ENCODE measurements around the gene SESN3. TPM values are rescaled to one million over a fixed set of nuclear protein-coding genes. Genes with fewer than 3 reads are reported as not detected.
"Not testable (repeated sequence)": the region's sequence is repeated elsewhere in the genome, so short reads cannot be mapped to it uniquely, and the experiment has no call there.

The SESN3 gene
- polyA plus RNA-seq, 1 donor = 78.5 TPM

DNA sequence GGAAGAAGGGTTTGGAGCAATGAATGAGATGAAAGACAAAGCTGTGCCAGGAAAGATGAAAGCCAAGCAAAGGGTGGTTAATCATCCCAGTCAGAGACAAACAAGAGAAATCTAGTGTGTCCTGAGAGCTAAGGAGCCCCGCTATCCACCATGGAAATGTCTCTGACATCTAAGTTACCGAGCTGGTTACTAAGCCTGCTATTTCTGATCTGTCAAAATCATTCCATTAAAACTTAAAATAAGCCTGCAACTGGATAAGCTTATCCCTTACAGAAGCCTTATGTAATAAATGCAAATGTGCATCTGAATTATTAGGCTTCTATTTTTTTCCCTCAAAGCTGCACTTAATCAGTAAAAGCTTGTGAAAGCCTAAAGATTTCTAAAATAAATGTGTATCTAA is 22.1 kb upstream of the SESN3 start:
- no peak for DNase-seq

GRCh38 chr11:95252586-95252985 is 21.6 kb upstream of the SESN3 start:
- no peak for DNase-seq

GRCh38 chr11:95251896-95252295 is 20.9 kb upstream of the SESN3 start:
- DNase-seq = not testable (repeated sequence)

DNA sequence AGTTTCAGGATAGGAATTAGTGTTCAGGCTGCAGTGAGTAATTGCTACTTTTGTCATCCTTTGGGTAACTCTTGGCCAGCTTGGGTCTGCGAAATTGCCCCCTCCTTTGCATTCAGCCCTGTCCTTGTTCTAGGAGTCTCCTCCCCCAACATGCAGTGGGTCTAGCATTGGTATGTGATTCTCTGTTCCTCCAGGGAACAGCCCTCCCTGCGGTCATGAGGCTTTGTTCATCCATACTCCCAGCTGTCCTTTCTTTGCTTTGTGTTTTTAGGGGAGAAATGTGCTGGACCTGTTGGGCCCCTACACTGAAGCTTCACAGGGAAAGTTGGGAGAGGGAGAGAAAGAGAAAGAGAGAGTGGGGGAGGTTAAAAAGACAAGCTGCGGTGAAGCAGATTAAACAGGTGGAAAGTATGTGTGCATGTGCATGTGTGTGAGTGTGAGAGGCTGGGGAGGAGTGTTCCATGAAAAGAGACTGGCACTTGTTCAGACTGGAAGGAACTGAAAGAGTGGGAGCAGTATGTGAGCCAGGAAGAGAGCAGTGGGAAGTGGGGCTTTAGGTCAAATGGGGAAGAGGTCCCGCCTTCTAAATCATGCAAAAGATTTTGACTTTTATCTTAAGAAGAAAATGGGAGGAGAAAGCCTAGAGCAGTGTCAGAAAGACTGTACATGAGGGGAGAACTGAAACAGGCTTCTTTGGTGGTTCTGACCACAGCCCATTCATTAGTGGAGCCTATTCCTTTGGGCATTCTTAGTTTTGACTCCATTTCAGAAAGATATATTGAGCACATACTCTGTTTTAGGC is 17.9 kb upstream of the SESN3 start:
- DNase-seq = no peak

DNA sequence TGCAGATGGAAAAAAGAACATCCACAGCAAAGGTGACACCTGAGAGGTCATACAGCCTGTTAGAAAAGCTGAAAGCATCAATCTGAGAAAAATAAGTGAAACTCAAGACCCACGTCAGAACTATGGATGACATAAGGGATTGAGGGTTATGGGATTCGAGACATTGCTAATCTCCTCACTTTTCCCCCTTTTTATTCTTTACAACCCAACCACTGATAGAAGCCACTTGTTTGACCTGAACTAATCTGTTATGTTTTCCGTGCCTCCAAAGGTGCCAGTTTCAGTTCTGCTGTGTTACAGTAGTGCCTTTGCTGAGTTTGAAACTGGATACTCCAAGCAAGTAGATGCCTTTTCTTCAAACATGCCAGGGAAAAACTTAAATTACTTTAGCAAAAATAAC is 16.9 kb upstream of the SESN3 start:
- DNase-seq = no peak

DNA sequence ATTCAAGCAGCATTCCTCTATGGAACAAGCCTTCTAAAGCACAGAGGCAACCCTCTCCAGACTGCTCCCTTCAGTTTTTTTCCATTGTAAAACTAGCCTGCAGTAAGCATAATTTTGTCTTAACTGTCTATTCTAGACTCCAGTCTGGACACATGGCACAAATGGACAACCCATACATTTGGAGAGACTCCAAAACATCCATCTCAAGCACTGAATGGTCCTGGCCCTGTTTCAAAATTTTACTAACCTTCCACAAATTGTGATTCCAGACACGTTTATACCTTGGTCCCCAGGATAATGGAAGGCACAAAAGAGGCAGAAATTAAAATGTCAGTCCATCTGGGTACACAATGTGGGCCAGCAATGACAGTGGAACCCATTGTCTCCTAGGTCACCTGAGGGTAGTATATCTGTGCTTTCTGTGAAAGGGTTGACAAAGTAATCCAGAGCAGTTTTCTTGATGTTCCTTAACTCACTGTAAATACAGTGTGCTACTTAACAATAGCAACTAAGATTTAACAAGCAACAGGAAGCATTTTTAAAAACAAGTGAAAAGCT is 16.2 kb upstream of the SESN3 start:
- no peak for DNase-seq

GRCh38 chr11:95245581-95245980 is 14.6 kb upstream of the SESN3 start:
- DNase-seq = no peak

GRCh38 chr11:95245038-95245437 is 14.0 kb upstream of the SESN3 start:
- DNase-seq = no peak

DNA sequence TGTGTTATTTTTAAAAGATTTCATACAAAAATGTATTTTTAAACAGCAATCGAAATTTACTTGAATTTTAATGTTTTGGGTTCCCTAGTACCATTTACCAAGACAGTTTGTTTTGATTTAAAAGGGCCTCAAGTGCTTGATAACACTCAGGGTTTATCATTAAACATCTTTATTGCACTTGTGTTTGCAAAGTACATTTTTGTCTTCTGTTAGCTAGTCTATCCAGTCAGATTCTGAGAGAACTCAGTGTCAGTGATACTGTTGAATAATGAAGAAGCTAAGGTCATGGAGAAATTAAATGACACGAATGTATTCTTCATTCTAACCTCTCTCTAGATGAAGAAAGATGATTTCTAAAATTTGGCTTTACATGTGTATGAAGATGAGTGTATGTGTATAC is 12.7 kb upstream of the SESN3 start:
- no peak for DNase-seq

DNA sequence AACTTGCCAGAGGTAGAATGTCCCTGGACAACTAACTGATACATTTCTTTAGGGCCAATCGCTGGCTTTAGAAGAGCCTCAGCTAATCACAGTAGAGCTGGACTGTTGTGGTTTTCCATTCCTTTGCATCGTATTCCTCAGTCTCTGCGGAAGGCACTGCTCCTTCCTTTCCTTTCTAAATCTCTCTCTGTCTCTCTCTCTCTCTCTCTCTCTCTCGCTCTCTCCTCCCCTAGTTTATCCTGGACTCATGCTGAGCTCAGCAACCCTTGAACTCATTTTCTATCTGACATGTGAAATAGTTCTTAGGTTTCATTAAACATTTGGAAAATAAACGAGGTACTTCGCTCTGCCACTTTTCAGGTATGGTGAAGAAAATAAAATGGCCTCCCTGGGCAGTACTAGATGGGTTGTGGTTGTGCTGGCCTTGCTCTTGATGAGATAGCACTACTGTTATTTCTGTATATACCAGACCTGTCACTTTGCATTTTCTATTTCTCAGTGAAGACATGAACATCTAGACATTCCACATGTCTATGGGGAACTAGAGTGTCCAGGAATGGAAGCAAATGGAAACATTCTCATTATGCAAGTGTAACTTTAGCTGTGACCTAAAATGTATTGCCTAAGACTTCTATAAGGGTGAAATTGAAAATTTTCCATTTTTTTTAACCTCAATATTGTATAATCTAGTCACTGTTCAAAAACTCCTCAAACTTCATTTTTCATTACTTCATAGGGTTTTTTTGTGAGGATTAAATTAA is 12.0 kb upstream of the SESN3 start:
- DNase-seq = no peak

- DNase-seq = no peak
These were observed 11.3 kb upstream of the SESN3 start for GRCh38 chr11:95242091-95242844.

- no peak for DNase-seq
These were observed 10.7 kb upstream of the SESN3 start for GRCh38 chr11:95241681-95242081.

- DNase-seq = no peak
These were observed 9.1 kb upstream of the SESN3 start for GRCh38 chr11:95239871-95240649.

GRCh38 chr11:95232666-95233065 is 1.7 kb upstream of the SESN3 start:
- DNase-seq = no peak

- DNase-seq = peak; percentile 72
These were observed 1.0 kb upstream of the SESN3 start for GRCh38 chr11:95231881-95232605.

GRCh38 chr11:95230810-95231126 is 234 bp downstream of the SESN3 start:
- DNase-seq = no peak

- DNase-seq = peak; percentile 48
These were observed 801 bp downstream of the SESN3 start for GRCh38 chr11:95229993-95230809.

- DNase-seq = peak; percentile 61
These were observed 1.6 kb downstream of the SESN3 start for GRCh38 chr11:95229199-95229992.

DNA sequence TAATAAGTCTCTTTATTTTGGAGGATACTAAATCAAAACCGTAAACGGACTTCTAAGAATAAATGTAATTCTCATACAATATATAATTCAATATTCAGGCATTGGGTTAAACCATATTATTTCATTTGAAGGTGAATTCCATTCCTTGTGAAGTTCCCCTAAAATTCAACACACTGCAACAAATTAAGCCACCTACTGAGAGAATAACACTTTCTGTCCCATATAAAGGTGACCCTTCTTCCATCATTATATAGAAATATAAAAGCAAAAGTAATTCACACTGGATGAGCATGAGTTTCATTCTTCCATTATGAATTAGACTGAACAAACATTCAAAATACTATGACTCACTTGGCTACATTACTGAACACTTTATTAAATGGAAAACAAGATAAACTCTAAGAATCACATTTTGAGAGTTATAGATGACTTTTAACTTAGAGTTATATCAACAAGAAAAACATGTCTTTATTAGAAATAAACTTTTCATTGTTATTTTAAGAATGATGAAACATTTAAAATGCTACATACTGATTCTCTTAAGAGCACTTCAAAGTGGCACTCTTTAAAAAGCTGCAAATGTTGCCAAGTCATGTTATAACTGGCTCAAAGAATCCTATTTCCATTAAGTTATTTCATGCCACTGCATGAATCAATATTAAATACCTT is 2.8 kb downstream of the SESN3 start:
- no peak for DNase-seq

All from left kidney (tissue), 2 donors.